Liver (tissue), 3 donors: ENCODE data around the gene GRIP2.

Experiments
- CTCF ChIP-seq: fragments of 150-350 bp; IDR thresholded peaks from 2 replicates; pipeline ENCODE4 v1.5.1; 2017; ENCODE audit warnings: improper control_type of control experiment, low read depth, low read length; ENCODE audit not compliant: missing input control
- MAX ChIP-seq: IDR thresholded peaks from 2 replicates; pipeline ENCODE4 v1.6.1; 2016; ENCODE audit warnings: antibody characterized with exemption
- RAD21 ChIP-seq, 2 donors: IDR thresholded peaks; 2 replicates each; pipeline ENCODE4 v1.6.1; 2016; ENCODE audit warnings: antibody characterized with exemption in 2 of 2, mild to moderate bottlenecking in 2 of 2
- REST ChIP-seq: IDR thresholded peaks from 2 replicates; pipeline ENCODE4 v1.6.1; 2016; ENCODE audit warnings: antibody characterized with exemption, mild to moderate bottlenecking
- RXRA ChIP-seq, 2 donors: IDR thresholded peaks; 2 replicates each; pipeline ENCODE4 v1.6.1; 2017 to 2018; ENCODE audit warnings: antibody characterized with exemption in 2 of 2, mild to moderate bottlenecking in 1 of 2
- SP1 ChIP-seq: IDR thresholded peaks from 2 replicates; pipeline ENCODE4 v1.6.1; 2018; ENCODE audit warnings: antibody characterized with exemption, mild to moderate bottlenecking
- TAF1 ChIP-seq: conservative IDR thresholded peaks from 2 replicates; pipeline ENCODE4 v1.6.1; 2016; ENCODE audit warnings: antibody characterized with exemption, mild to moderate bottlenecking
- donor health status: healthy.
- donor health status: healthy.

GRCh38 chr3:14583548-14584091, 43.5 kb upstream of the GRIP2 start:
- TF ChIP-seq CTCF (no peak), REST (no peak), TAF1 (no peak), MAX (no peak), RAD21 (IDR thresholded peaks at IDR 0.05) (no peak), SP1 (no peak), RXRA (IDR thresholded peaks at IDR 0.05) (no peak)
